B cell (primary cell): ENCODE measurements around the gene SPATA7.

Experiments used
- EZH2 ChIP-seq: IDR thresholded peaks from 2 replicates; pipeline ENCODE4 v1.6.1; 2012; ENCODE audit warnings: borderline replicate concordance, low read depth, mild to moderate bottlenecking, moderate library complexity, low read length; ENCODE audit not compliant: insufficient read depth, poor library complexity, severe bottlenecking
- TF ChIP-seq, protein P1 (sequence below): fragments of 200-600 bp; IDR thresholded peaks from one replicate; pipeline ENCODE4 v1.8.0; 2022; ENCODE audit warnings: antibody characterized with exemption, mild to moderate bottlenecking

DNA sequence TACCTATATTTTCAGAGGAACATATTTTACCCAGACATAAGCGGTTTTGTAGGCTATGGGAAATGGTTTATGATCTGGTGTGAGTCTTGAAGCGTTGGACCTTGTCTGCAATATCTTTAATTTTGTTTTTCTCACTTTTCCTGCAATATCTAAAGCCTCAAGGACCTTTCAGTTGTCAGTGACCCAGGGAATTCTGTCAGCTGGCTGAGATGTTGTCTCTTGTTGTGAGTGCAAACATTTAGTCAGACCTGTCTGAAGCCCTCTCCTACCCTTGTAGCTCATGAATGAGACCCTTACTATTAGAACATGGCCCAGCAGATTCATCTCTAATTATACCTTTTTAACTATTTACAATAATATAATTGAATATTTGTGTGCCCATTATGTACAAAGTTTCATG is 53.6 kb downstream of the SPATA7 start:
- TF ChIP-seq, protein P1, sequence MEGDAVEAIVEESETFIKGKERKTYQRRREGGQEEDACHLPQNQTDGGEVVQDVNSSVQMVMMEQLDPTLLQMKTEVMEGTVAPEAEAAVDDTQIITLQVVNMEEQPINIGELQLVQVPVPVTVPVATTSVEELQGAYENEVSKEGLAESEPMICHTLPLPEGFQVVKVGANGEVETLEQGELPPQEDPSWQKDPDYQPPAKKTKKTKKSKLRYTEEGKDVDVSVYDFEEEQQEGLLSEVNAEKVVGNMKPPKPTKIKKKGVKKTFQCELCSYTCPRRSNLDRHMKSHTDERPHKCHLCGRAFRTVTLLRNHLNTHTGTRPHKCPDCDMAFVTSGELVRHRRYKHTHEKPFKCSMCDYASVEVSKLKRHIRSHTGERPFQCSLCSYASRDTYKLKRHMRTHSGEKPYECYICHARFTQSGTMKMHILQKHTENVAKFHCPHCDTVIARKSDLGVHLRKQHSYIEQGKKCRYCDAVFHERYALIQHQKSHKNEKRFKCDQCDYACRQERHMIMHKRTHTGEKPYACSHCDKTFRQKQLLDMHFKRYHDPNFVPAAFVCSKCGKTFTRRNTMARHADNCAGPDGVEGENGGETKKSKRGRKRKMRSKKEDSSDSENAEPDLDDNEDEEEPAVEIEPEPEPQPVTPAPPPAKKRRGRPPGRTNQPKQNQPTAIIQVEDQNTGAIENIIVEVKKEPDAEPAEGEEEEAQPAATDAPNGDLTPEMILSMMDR = no peak
- no peak for TF ChIP-seq EZH2
